CD8-positive, alpha-beta memory T cell (primary cell): Measurements from ENCODE around the gene ZFHX3. TPM values are rescaled to one million over a fixed set of nuclear protein-coding genes. Genes with fewer than 3 reads are reported as not detected.

Experiments used
- CTCF ChIA-PET: fragments of 350-600 bp; sonication (Branson Sonifier 250); formaldehyde crosslinking; loops from one replicate; lab custom pipeline; 2021; ENCODE audit warnings: antibody characterized with exemption; lab: Charles Lee
- POLR2A ChIA-PET: fragments of 350-600 bp; sonication (Branson Sonifier 250); formaldehyde crosslinking; loops from one replicate; lab custom pipeline; 2021; ENCODE audit warnings: antibody characterized with exemption; lab: Charles Lee
- DNase-seq, 5 donors: peaks; one replicate each; pipeline versions ENCODE4 v3.0.0 to v3.0.0-alpha.2; 2020 to 2022; ENCODE audit warnings: mixed read lengths in 1 of 5
- H3K27ac ChIP-seq: one replicate; pipeline ENCODE4 v1.7.0; 2013; ENCODE audit warnings: low read depth, mild to moderate bottlenecking, low read length, moderate library complexity
- H3K27me3 ChIP-seq: 2 replicates; pipeline ENCODE4 v1.7.0; 2013; ENCODE audit warnings: low read length, mild to moderate bottlenecking; ENCODE audit not compliant: insufficient read depth, poor library complexity, severe bottlenecking
- H3K36me3 ChIP-seq: 2 replicates; pipeline ENCODE4 v1.7.0; 2013; ENCODE audit warnings: mild to moderate bottlenecking, low read length, moderate library complexity; ENCODE audit not compliant: insufficient read depth
- H3K4me1 ChIP-seq: 2 replicates; pipeline ENCODE4 v1.7.0; 2013; ENCODE audit warnings: mild to moderate bottlenecking, low read length, moderate library complexity; ENCODE audit not compliant: insufficient read depth
- H3K4me3 ChIP-seq: 2 replicates; pipeline ENCODE4 v1.7.0; 2013; ENCODE audit warnings: mild to moderate bottlenecking, low read length
- H3K9me3 ChIP-seq: 2 replicates; pipeline ENCODE4 v1.7.0; 2013; ENCODE audit warnings: mild to moderate bottlenecking, low read length
- H3K27ac Mint-ChIP-seq, 8 donors: one replicate each; pipeline ENCODE4 v1.8.0; 2020 to 2021; ENCODE audit warnings: mixed read lengths in 8 of 8, mild to moderate bottlenecking in 6 of 8, inconsistent platforms in 3 of 8, moderate library complexity in 3 of 8
- H3K27me3 Mint-ChIP-seq, 2 donors: one replicate each; pipeline ENCODE4 v1.8.0; 2020 to 2021; ENCODE audit warnings: mixed read lengths in 2 of 2, mild to moderate bottlenecking in 1 of 2, moderate library complexity in 1 of 2
- H3K36me3 Mint-ChIP-seq, 3 donors: one replicate each; pipeline ENCODE4 v1.8.0; 2020 to 2021; ENCODE audit warnings: mixed read lengths in 3 of 3, inconsistent platforms in 1 of 3, mild to moderate bottlenecking in 1 of 3
- H3K4me1 Mint-ChIP-seq, 3 donors: one replicate each; pipeline ENCODE4 v1.8.0; 2020 to 2021; ENCODE audit warnings: mixed read lengths in 3 of 3, inconsistent platforms in 1 of 3, mild to moderate bottlenecking in 1 of 3
- H3K4me3 Mint-ChIP-seq, 7 donors: one replicate each; pipeline ENCODE4 v1.8.0; 2020 to 2021; ENCODE audit warnings: mixed read lengths in 7 of 7, mild to moderate bottlenecking in 6 of 7, moderate library complexity in 4 of 7, inconsistent platforms in 2 of 7
- H3K9me3 Mint-ChIP-seq, 5 donors: one replicate each; pipeline ENCODE4 v1.8.0; 2020 to 2022; ENCODE audit warnings: mixed read lengths in 5 of 5, mild to moderate bottlenecking in 3 of 5, moderate library complexity in 2 of 5, inconsistent platforms in 1 of 5
- polyA plus RNA-seq: library from polyadenylated mRNA; unstranded; fragments of 300-500 nt; fragmentation: Illumina TruSeq; gene quantifications from one replicate; pipeline ENCODE4 v1.2.3, GENCODE V29; 2021
- total RNA-seq, 2 experiments: library from RNA; stranded (reverse); gene quantifications; one replicate each; pipeline ENCODE4 v1.2.3, GENCODE V29; 2021

Gene ZFHX3
- total and polyA plus RNA-seq, 3 experiments from 2014 or later = 0.13 to 0.22 (median 0.20) TPM

GRCh38 chr16:73043828-73044467 is 4.0 kb downstream of the ZFHX3 start:
- H3K27me3 ChIP-seq = no peaks in the 10 kb centered on the region
- Mint-ChIP-seq H3K4me3 (no peak overlapping the region), H3K9me3 (peaks cover 0 to 2% (median 0%) of the 10 kb centered on the region in 5 donors), H3K27ac (no peak overlapping the region), H3K27me3 (peaks cover 15 to 28% of the 10 kb centered on the region in 2 donors), H3K36me3 (no peaks in the 10 kb centered on the region), H3K4me1 (peaks cover 0 to 3% (median 0%) of the 10 kb centered on the region in 3 donors)
- no peak overlapping the region for H3K27ac ChIP-seq
- no peaks in the 10 kb centered on the region for H3K4me1 ChIP-seq
- H3K4me3 ChIP-seq = no peak overlapping the region
- CTCF ChIA-PET = no interaction called here
- POLR2A ChIA-PET = no interaction called here
- no peaks in the 10 kb centered on the region for H3K36me3 ChIP-seq
- H3K9me3 ChIP-seq = no peaks in the 10 kb centered on the region
- no peak for DNase-seq

GRCh38 chr16:73042807-73043206 is 5.1 kb downstream of the ZFHX3 start:
- Mint-ChIP-seq H3K9me3 (peaks cover 0 to 2% (median 0%) of the 10 kb centered on the region in 5 donors), H3K4me1 (peaks cover 0 to 3% (median 0%) of the 10 kb centered on the region in 3 donors), H3K4me3 (no peak overlapping the region), H3K27ac (no peak overlapping the region), H3K36me3 (no peaks in the 10 kb centered on the region), H3K27me3 (peaks cover 15 to 24% of the 10 kb centered on the region in 2 donors)
- ChIA-PET POLR2A (no interaction called here), CTCF (no interaction called here)
- Histone ChIP-seq H3K9me3 (no peaks in the 10 kb centered on the region), H3K27me3 (no peaks in the 10 kb centered on the region), H3K4me1 (no peaks in the 10 kb centered on the region), H3K36me3 (no peaks in the 10 kb centered on the region), H3K27ac (no peak overlapping the region), H3K4me3 (no peak overlapping the region)
- DNase-seq = no peak

- Histone ChIP-seq H3K27ac (no peak overlapping the region), H3K4me3 (no peak overlapping the region), H3K36me3 (no peaks in the 10 kb centered on the region), H3K4me1 (no peaks in the 10 kb centered on the region), H3K27me3 (no peaks in the 10 kb centered on the region), H3K9me3 (no peaks in the 10 kb centered on the region)
- Mint-ChIP-seq H3K36me3 (no peaks in the 10 kb centered on the region), H3K4me3 (no peak overlapping the region), H3K4me1 (no peaks in the 10 kb centered on the region), H3K27me3 (peaks cover 9 to 24% of the 10 kb centered on the region in 2 donors), H3K27ac (no peak overlapping the region), H3K9me3 (peaks cover 0 to 2% (median 0%) of the 10 kb centered on the region in 5 donors)
- ChIA-PET POLR2A (no interaction called here), CTCF (no interaction called here)
- no peak for DNase-seq
Measured at GRCh38 chr16:73041676-73042075, 6.3 kb downstream of the ZFHX3 start.

GRCh38 chr16:73040735-73041402 is 7.1 kb downstream of the ZFHX3 start:
- no peak for DNase-seq
- Histone ChIP-seq H3K4me1 (no peaks in the 10 kb centered on the region), H3K27ac (no peak overlapping the region), H3K9me3 (no peaks in the 10 kb centered on the region), H3K36me3 (no peaks in the 10 kb centered on the region), H3K27me3 (no peaks in the 10 kb centered on the region), H3K4me3 (no peak overlapping the region)
- no peak overlapping the region for H3K4me3 Mint-ChIP-seq
- no peaks in the 10 kb centered on the region for H3K9me3 Mint-ChIP-seq
- H3K27ac Mint-ChIP-seq = no peak overlapping the region
- CTCF ChIA-PET = no interaction called here
- no peaks in the 10 kb centered on the region for H3K36me3 Mint-ChIP-seq
- H3K27me3 Mint-ChIP-seq = peaks cover 6 to 21% of the 10 kb centered on the region in 2 donors
- POLR2A ChIA-PET = no interaction called here
- H3K4me1 Mint-ChIP-seq = no peaks in the 10 kb centered on the region

- no peak overlapping the region for H3K4me3 ChIP-seq
- peaks cover 7 to 22% of the 10 kb centered on the region in 2 donors for H3K27me3 Mint-ChIP-seq
- no peaks in the 10 kb centered on the region for H3K9me3 Mint-ChIP-seq
- H3K9me3 ChIP-seq = no peaks in the 10 kb centered on the region
- no peak overlapping the region for H3K27ac ChIP-seq
- DNase-seq = no peak
- H3K4me3 Mint-ChIP-seq = no peak overlapping the region
- H3K27ac Mint-ChIP-seq = no peak overlapping the region
- H3K36me3 ChIP-seq = no peaks in the 10 kb centered on the region
- no peaks in the 10 kb centered on the region for H3K27me3 ChIP-seq
- H3K4me1 Mint-ChIP-seq = no peaks in the 10 kb centered on the region
- H3K36me3 Mint-ChIP-seq = no peaks in the 10 kb centered on the region
- ChIA-PET POLR2A (no interaction called here), CTCF (no interaction called here)
- no peaks in the 10 kb centered on the region for H3K4me1 ChIP-seq
Measured at GRCh38 chr16:73040136-73040535, 7.8 kb downstream of the ZFHX3 start.

- Mint-ChIP-seq H3K27ac (no peak overlapping the region), H3K4me3 (no peak overlapping the region), H3K4me1 (no peaks in the 10 kb centered on the region), H3K36me3 (no peaks in the 10 kb centered on the region), H3K9me3 (no peaks in the 10 kb centered on the region), H3K27me3 (peaks cover 5 to 19% of the 10 kb centered on the region in 2 donors)
- Histone ChIP-seq H3K4me1 (no peaks in the 10 kb centered on the region), H3K27me3 (no peaks in the 10 kb centered on the region), H3K4me3 (no peak overlapping the region), H3K27ac (no peak overlapping the region), H3K9me3 (no peaks in the 10 kb centered on the region), H3K36me3 (no peaks in the 10 kb centered on the region)
- no peak for DNase-seq
- ChIA-PET CTCF (no interaction called here), POLR2A (no interaction called here)
Measured at GRCh38 chr16:73037845-73038570, 9.9 kb downstream of the ZFHX3 start.

GRCh38 chr16:73037331-73037745 is 10.6 kb downstream of the ZFHX3 start:
- no peak for DNase-seq
- H3K4me1 Mint-ChIP-seq = no peaks in the 10 kb centered on the region
- peaks cover 5 to 21% of the 10 kb centered on the region in 2 donors for H3K27me3 Mint-ChIP-seq
- H3K9me3 Mint-ChIP-seq = no peaks in the 10 kb centered on the region
- H3K27ac Mint-ChIP-seq = no peak overlapping the region
- H3K4me3 Mint-ChIP-seq = no peak overlapping the region
- ChIA-PET CTCF (no interaction called here), POLR2A (no interaction called here)
- H3K27me3 ChIP-seq = no peaks in the 10 kb centered on the region
- H3K27ac ChIP-seq = no peak overlapping the region
- no peaks in the 10 kb centered on the region for H3K9me3 ChIP-seq
- no peak overlapping the region for H3K4me3 ChIP-seq
- H3K4me1 ChIP-seq = no peaks in the 10 kb centered on the region
- no peaks in the 10 kb centered on the region for H3K36me3 Mint-ChIP-seq
- no peaks in the 10 kb centered on the region for H3K36me3 ChIP-seq
